Loucy (cell line): ENCODE measurements around the gene DAPL1.

Experiments used
- H2AFZ ChIP-seq: fragments of 200-600 bp; sonication (generic); 2 replicates; pipeline ENCODE4 v1.6.0; 2016; ENCODE audit warnings: antibody characterized with exemption, mild to moderate bottlenecking, low read length, moderate library complexity
- H3F3A ChIP-seq: fragments of 200-600 bp; 2 replicates; pipeline ENCODE4 v1.6.0; 2016; ENCODE audit warnings: antibody characterized with exemption, low read depth, mild to moderate bottlenecking
- H3K27me3 ChIP-seq: fragments of 200-600 bp; sonication (generic); 2 replicates; pipeline ENCODE4 v1.6.1; 2014; ENCODE audit warnings: low read length, mild to moderate bottlenecking; ENCODE audit not compliant: insufficient read depth, poor library complexity, severe bottlenecking
- H3K36me3 ChIP-seq: fragments of 200-600 bp; sonication (generic); 2 replicates; pipeline ENCODE4 v1.6.1; 2016; ENCODE audit warnings: low read length; ENCODE audit not compliant: insufficient read depth
- H3K4me1 ChIP-seq: fragments of 200-600 bp; sonication (generic); 2 replicates; pipeline ENCODE4 v1.5.1; 2014; ENCODE audit warnings: low read length, mild to moderate bottlenecking; ENCODE audit not compliant: insufficient read depth, poor library complexity, severe bottlenecking
- H3K4me2 ChIP-seq: fragments of 200-600 bp; sonication (generic); 2 replicates; pipeline ENCODE4 v1.6.0; 2014; ENCODE audit warnings: antibody characterized with exemption, low read length, low read depth, mild to moderate bottlenecking; ENCODE audit not compliant: poor library complexity, severe bottlenecking
- H3K4me3 ChIP-seq: fragments of 200-600 bp; sonication (generic); 2 replicates; pipeline ENCODE4 v1.5.1; 2014; ENCODE audit warnings: low read length, mild to moderate bottlenecking, mixed read lengths; ENCODE audit not compliant: poor library complexity, severe bottlenecking
- H3K79me2 ChIP-seq: fragments of 200-600 bp; sonication (generic); 2 replicates; pipeline ENCODE4 v1.6.1; 2014; ENCODE audit warnings: low read length; ENCODE audit not compliant: insufficient read depth
- H3K9ac ChIP-seq: fragments of 200-600 bp; sonication (generic); 2 replicates; pipeline ENCODE4 v1.6.0; 2014; ENCODE audit warnings: mild to moderate bottlenecking, low read depth, low read length, moderate library complexity; ENCODE audit not compliant: poor library complexity, severe bottlenecking
- H3K9me2 ChIP-seq: fragments of 200-600 bp; sonication (generic); replicated peaks from 2 replicates; pipeline ENCODE4 v1.6.1; 2016; ENCODE audit warnings: low read depth, low read length, mixed read lengths
- H3K9me3 ChIP-seq: fragments of 200-600 bp; sonication (generic); 2 replicates; pipeline ENCODE4 v1.6.1; 2014; ENCODE audit warnings: mild to moderate bottlenecking, antibody characterized with exemption, low read length, low read depth; ENCODE audit not compliant: insufficient read depth
- H4K20me1 ChIP-seq: fragments of 200-600 bp; sonication (generic); 2 replicates; pipeline ENCODE4 v1.6.0; 2014; ENCODE audit warnings: antibody characterized with exemption, low read length, mild to moderate bottlenecking; ENCODE audit not compliant: insufficient read depth, poor library complexity, severe bottlenecking
- EZH2phosphoT487 ChIP-seq: fragments of 200-600 bp; IDR thresholded peaks from 2 replicates; pipeline ENCODE4 v1.6.1; 2018; ENCODE audit warnings: antibody characterized with exemption, mild to moderate bottlenecking, moderate library complexity, borderline replicate concordance
- TF ChIP-seq, protein P1 (sequence below): fragments of 200-600 bp; sonication (generic); conservative IDR thresholded peaks from 2 replicates; pipeline ENCODE4 v1.5.1; 2014; ENCODE audit warnings: mild to moderate bottlenecking, antibody characterized with exemption, low read length

DAPL1 gene

DNA sequence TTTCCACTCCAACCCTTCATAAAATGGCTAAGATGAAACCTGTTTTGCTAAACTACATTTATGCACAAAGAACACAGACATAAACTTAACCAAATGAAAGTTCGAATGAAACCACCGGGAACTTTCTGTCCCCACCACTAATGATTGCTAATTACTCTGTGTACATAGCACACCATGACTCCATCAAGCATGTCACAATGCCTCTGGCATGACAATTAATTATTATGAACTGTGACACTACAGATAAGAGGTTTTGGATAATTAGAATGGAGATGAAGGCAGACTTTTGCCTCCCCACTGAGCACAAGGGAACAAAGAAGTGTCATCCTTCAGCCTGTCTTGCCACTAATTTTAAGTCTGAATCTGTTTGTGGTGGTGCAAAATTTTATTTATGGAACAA lies 1.5 kb downstream of the DAPL1 start:
- Histone ChIP-seq H3K4me3 (no peak overlapping the region), H3K4me1 (no peaks in the 10 kb centered on the region), H2AFZ (no peak overlapping the region), H3K9ac (no peak overlapping the region), H3K4me2 (no peak overlapping the region), H3K9me3 (no peaks in the 10 kb centered on the region), H3K27me3 (no peaks in the 10 kb centered on the region), H3F3A (no peaks in the 10 kb centered on the region), H3K36me3 (no peaks in the 10 kb centered on the region), H4K20me1 (no peaks in the 10 kb centered on the region), H3K9me2 (no peaks in the 10 kb centered on the region), H3K79me2 (no peaks in the 10 kb centered on the region)
- TF ChIP-seq, protein P1, sequence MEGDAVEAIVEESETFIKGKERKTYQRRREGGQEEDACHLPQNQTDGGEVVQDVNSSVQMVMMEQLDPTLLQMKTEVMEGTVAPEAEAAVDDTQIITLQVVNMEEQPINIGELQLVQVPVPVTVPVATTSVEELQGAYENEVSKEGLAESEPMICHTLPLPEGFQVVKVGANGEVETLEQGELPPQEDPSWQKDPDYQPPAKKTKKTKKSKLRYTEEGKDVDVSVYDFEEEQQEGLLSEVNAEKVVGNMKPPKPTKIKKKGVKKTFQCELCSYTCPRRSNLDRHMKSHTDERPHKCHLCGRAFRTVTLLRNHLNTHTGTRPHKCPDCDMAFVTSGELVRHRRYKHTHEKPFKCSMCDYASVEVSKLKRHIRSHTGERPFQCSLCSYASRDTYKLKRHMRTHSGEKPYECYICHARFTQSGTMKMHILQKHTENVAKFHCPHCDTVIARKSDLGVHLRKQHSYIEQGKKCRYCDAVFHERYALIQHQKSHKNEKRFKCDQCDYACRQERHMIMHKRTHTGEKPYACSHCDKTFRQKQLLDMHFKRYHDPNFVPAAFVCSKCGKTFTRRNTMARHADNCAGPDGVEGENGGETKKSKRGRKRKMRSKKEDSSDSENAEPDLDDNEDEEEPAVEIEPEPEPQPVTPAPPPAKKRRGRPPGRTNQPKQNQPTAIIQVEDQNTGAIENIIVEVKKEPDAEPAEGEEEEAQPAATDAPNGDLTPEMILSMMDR: no peak
- TF ChIP-seq EZH2phosphoT487: no peak

DNA sequence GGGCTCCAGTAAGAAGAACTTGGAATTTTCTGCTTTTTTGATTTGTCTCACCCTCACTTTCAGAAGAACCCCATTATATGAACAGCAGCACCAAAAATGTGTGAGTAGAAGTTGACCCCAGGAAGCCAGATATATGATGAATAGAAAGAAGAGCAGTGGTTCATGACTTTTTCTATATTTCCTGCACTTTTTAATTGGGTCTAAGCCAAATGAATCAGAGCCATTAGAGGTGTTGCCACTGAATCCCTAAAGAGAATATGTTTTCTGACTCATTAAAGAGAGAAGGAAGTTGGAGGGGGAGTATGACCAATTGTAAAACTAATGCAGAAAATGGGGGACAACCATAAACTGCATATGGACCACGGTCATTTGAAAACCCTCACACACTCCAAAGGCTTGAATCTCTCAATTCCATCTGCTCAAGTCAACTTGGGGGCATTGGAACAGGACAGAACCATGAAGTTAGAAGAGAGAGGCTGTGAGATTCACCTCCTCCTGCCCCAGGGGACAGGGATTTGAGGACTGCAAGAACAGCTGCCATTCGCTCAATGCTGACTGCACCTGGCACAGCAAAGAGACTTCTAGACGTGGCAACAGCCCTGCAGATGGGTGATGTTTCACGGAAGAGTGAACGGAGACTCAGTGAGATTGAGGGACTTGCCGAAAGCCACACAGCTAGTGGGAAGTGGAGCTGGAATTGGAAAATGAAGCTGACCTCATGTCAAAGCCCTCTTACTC lies 3.0 kb downstream of the DAPL1 start:
- no peaks in the 10 kb centered on the region for H3K79me2 ChIP-seq
- no peak overlapping the region for H3K4me3 ChIP-seq
- H4K20me1 ChIP-seq: no peaks in the 10 kb centered on the region
- H3K4me1 ChIP-seq: no peaks in the 10 kb centered on the region
- no peak overlapping the region for H2AFZ ChIP-seq
- H3F3A ChIP-seq: no peaks in the 10 kb centered on the region
- H3K4me2 ChIP-seq: no peak overlapping the region
- no peaks in the 10 kb centered on the region for H3K27me3 ChIP-seq
- H3K36me3 ChIP-seq: no peaks in the 10 kb centered on the region
- no peak overlapping the region for H3K9ac ChIP-seq
- no peaks in the 10 kb centered on the region for H3K9me2 ChIP-seq
- H3K9me3 ChIP-seq: no peaks in the 10 kb centered on the region
- TF ChIP-seq, protein P1: no peak
- no peak for TF ChIP-seq EZH2phosphoT487

DNA sequence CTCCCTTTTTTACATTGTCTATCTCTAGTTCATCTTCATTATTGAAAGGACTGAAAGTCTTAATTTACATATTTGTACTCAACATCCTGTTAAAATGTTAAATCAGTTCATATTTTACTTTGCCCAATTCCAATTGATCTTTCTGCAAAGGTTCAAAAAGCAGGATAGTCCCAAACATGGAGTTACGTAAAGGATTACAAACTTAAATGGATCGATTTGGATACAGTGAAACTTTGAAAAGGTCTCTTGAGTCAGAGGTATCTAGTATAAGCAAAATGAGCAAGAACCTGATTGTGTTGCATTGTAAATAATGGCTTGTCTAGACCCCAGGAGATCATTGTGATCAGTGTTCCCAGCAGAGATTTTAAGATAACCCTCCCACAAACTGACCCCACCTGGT lies 4.1 kb downstream of the DAPL1 start:
- Histone ChIP-seq H4K20me1 (no peaks in the 10 kb centered on the region), H3K4me3 (no peak overlapping the region), H2AFZ (no peak overlapping the region), H3K79me2 (no peaks in the 10 kb centered on the region), H3K27me3 (no peaks in the 10 kb centered on the region), H3K9me2 (no peaks in the 10 kb centered on the region), H3K36me3 (no peaks in the 10 kb centered on the region), H3K9me3 (no peaks in the 10 kb centered on the region), H3K9ac (no peak overlapping the region), H3K4me2 (no peak overlapping the region), H3F3A (no peaks in the 10 kb centered on the region), H3K4me1 (no peaks in the 10 kb centered on the region)
- TF ChIP-seq EZH2phosphoT487: no peak
- TF ChIP-seq, protein P1: no peak
